ENCODE results near the gene SHROOM3. TPM values are rescaled to one million over a fixed set of nuclear protein-coding genes. Genes with fewer than 3 reads are reported as not detected.
A peak's percentile ranks its signal among the peaks of the same experiment; 100 is the strongest.

SHROOM3 gene
- total RNA-seq, 6 experiments from 2014 or later = 39.1 to 98.7 (median 40.9) TPM

DNA sequence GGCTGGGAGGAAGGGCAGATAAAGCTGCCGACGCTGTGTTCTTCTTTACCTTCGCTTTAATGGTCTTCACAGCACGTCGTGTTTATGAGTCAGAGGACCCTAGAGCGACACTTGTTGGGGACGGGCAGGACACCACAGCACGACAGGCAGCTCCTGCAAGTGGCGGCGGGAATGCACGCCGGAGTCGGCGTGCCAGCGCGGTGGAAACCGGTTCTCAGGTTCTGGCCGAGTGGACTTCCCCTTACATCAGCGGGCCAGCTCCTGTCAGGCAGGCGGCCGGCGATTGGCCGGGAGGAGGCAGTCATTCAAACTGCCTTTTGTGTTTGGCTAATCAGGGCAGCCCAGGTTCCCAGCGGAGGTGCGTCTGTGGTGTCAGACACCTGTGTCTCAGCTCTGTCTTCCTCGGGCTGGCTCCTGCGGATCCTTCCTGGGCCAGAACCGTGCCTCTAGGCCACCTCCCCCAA lies 150.9 kb downstream of the SHROOM3 start:
- H3K27me3 Mint-ChIP-seq (ENCODE audit: insufficient read depth) = no peaks in the 10 kb centered on the region; the same call in 1 of the 2 replicates
- no peaks in the 10 kb centered on the region for H3K9me3 Mint-ChIP-seq
- no peak overlapping the region for H3K27ac Mint-ChIP-seq
- H3K4me3 Mint-ChIP-seq = no peak overlapping the region
- H3K36me3 Mint-ChIP-seq (ENCODE audit: low read depth) = no peaks in the 10 kb centered on the region
- TF ChIP-seq CTCF (IDR thresholded peaks at IDR 0.05) = no peak
- H3K4me1 Mint-ChIP-seq (ENCODE audit: low read depth) = peaks cover 66% of the 10 kb centered on the region
- no peak for DNase-seq

GRCh38 chr4:76588274-76588673 lies 153.2 kb downstream of the SHROOM3 start:
- Mint-ChIP-seq H3K4me3 (no peak overlapping the region), H3K9me3 (no peaks in the 10 kb centered on the region), H3K36me3 (ENCODE audit: low read depth) (no peaks in the 10 kb centered on the region), H3K27ac (peak overlapping the region; percentile 72), H3K4me1 (ENCODE audit: low read depth) (peaks cover 58% of the 10 kb centered on the region), H3K27me3 (ENCODE audit: insufficient read depth) (no peaks in the 10 kb centered on the region; the same call in 1 of the 2 replicates)
- TF ChIP-seq CTCF (IDR thresholded peaks at IDR 0.05) = no peak
- no peak for DNase-seq

DNA sequence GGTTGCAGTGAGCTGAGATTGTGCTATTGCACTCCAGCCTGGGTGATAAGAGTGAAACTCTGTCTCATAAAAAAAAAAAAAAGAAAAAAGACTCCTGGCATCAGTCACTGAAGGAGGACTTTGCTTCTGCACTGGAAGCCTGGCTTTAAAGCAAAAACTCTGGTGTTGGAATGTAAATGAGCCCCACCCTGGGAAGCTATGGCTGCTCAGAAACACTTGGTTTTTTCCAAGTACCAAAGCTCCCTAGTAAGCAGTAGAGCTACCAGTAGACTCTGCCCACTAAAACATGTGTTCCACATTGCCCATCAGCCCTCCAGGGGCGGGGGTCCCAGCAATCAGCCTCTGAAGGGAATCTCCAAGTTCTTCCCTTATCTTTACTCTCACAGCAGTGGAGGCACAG lies 154.4 kb downstream of the SHROOM3 start:
- H3K4me1 Mint-ChIP-seq (ENCODE audit: low read depth) = peaks cover 62% of the 10 kb centered on the region
- TF ChIP-seq CTCF (IDR thresholded peaks at IDR 0.05) = no peak
- peak; percentile 81 for DNase-seq
- no peaks in the 10 kb centered on the region for H3K36me3 Mint-ChIP-seq (ENCODE audit: low read depth)
- peak overlapping the region; percentile 76 for H3K4me3 Mint-ChIP-seq
- peak overlapping the region; percentile 97 for H3K27ac Mint-ChIP-seq
- H3K27me3 Mint-ChIP-seq (ENCODE audit: insufficient read depth) = no peaks in the 10 kb centered on the region; the same call in 1 of the 2 replicates
- no peaks in the 10 kb centered on the region for H3K9me3 Mint-ChIP-seq

- Mint-ChIP-seq H3K36me3 (ENCODE audit: low read depth) (no peaks in the 10 kb centered on the region), H3K27ac (peak overlapping the region; percentile 97), H3K4me3 (peak overlapping the region; percentile 76), H3K9me3 (no peaks in the 10 kb centered on the region), H3K27me3 (ENCODE audit: insufficient read depth) (no peaks in the 10 kb centered on the region; the same call in 1 of the 2 replicates), H3K4me1 (ENCODE audit: low read depth) (peaks cover 58% of the 10 kb centered on the region)
- no peak for TF ChIP-seq CTCF (IDR thresholded peaks at IDR 0.05)
- DNase-seq = peak; percentile 90
Measured at GRCh38 chr4:76589872-76590797, 155.1 kb downstream of the SHROOM3 start.

DNA sequence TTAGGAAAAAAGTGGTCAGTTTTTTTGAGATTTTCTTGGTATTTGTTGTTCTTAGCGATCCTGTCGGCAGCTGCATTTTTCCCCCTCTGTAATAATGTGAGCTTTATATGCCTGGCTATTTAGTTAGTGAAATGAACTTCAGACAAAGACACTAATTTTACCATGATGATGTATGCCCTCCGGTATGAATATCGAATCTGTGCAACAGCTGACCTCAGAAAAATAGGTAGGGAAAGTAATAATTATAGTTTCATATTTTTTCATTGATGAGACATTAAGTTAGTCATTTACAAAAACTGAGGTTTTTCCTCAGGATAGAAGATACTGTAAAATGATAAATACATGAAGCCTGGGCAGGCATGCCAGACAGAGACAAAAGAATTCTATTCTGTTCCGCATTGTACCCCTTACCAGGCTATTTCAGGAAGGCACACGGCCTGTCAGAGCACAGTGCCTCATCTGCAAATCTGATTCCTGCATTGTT lies 155.8 kb downstream of the SHROOM3 start:
- Mint-ChIP-seq H3K27me3 (ENCODE audit: insufficient read depth) (no peaks in the 10 kb centered on the region; the same call in 1 of the 2 replicates), H3K9me3 (no peaks in the 10 kb centered on the region), H3K4me3 (peak overlapping the region; percentile 76), H3K4me1 (ENCODE audit: low read depth) (peaks cover 54% of the 10 kb centered on the region), H3K27ac (peak overlapping the region; percentile 97), H3K36me3 (ENCODE audit: low read depth) (no peaks in the 10 kb centered on the region)
- DNase-seq = peak; percentile 72
- TF ChIP-seq CTCF (IDR thresholded peaks at IDR 0.05) = no peak
